GM06990 (cell line): ENCODE data around the gene TMEM150C.

ENCODE experiments used
- DNase-seq: peaks from one replicate; pipeline ENCODE4 v3.0.0-alpha.2; 2011; ENCODE audit not compliant: insufficient read length; ENCODE audit errors: extremely low read depth
- H3K27me3 ChIP-seq: replicated peaks from 2 replicates; pipeline ENCODE4 v1.6.0; 2011; ENCODE audit warnings: low read length; ENCODE audit not compliant: control insufficient read depth, insufficient read depth
- H3K36me3 ChIP-seq: 2 replicates; pipeline ENCODE4 v1.5.1; 2011; ENCODE audit warnings: low read length; ENCODE audit not compliant: control insufficient read depth, insufficient read depth
- H3K4me3 ChIP-seq: replicated peaks from 2 replicates; pipeline ENCODE4 v1.5.1; 2011; ENCODE audit warnings: low read depth, mild to moderate bottlenecking, control low read depth, low read length
- CTCF ChIP-seq: IDR thresholded peaks from 2 replicates; pipeline ENCODE4 v1.5.1; 2011; ENCODE audit warnings: low read length, control low read depth, mild to moderate bottlenecking, inconsistent platforms; ENCODE audit not compliant: insufficient read depth, poor library complexity, severe bottlenecking

The TMEM150C gene

GRCh38 chr4:82523179-82523578, 38.6 kb downstream of the TMEM150C start:
- TF ChIP-seq CTCF, result no peak
- no peaks in the 10 kb centered on the region; the same call in 1 of the 2 replicates for H3K27me3 ChIP-seq
- DNase-seq, result no peak
- no peaks in the 10 kb centered on the region for H3K36me3 ChIP-seq
- H3K4me3 ChIP-seq, result no peak overlapping the region

- no peak for TF ChIP-seq CTCF
Observed at GRCh38 chr4:82522472-82522871, 39.3 kb downstream of the TMEM150C start.

GRCh38 chr4:82521283-82521682, 40.5 kb downstream of the TMEM150C start:
- H3K36me3 ChIP-seq, result no peaks in the 10 kb centered on the region
- DNase-seq, result no peak
- H3K27me3 ChIP-seq, result no peaks in the 10 kb centered on the region; the same call in 1 of the 2 replicates
- no peak for TF ChIP-seq CTCF
- H3K4me3 ChIP-seq, result no peak overlapping the region

More at GRCh38 chr4:82522472-82522871, 39.3 kb downstream of the TMEM150C start:
- H3K27me3 ChIP-seq, result no peaks in the 10 kb centered on the region; the same call in 1 of the 2 replicates
- DNase-seq, result no peak
- H3K36me3 ChIP-seq, result no peaks in the 10 kb centered on the region
- H3K4me3 ChIP-seq, result no peak overlapping the region

GRCh38 chr4:82519776-82520175, 42.0 kb downstream of the TMEM150C start:
- no peak overlapping the region for H3K4me3 ChIP-seq
- no peak for DNase-seq
- H3K36me3 ChIP-seq, result no peaks in the 10 kb centered on the region
- no peak for TF ChIP-seq CTCF
- H3K27me3 ChIP-seq, result no peaks in the 10 kb centered on the region; the same call in none of the 2 replicates

- Histone ChIP-seq H3K27me3 (no peaks in the 10 kb centered on the region; the same call in none of the 2 replicates), H3K36me3 (no peaks in the 10 kb centered on the region), H3K4me3 (no peak overlapping the region)
- TF ChIP-seq CTCF, result no peak
- no peak for DNase-seq
Observed at GRCh38 chr4:82519072-82519471, 42.7 kb downstream of the TMEM150C start.

GRCh38 chr4:82517043-82517442, 44.7 kb downstream of the TMEM150C start:
- no peaks in the 10 kb centered on the region for H3K36me3 ChIP-seq
- no peak for TF ChIP-seq CTCF
- H3K4me3 ChIP-seq, result no peak overlapping the region
- H3K27me3 ChIP-seq, result no peaks in the 10 kb centered on the region; the same call in none of the 2 replicates
- DNase-seq, result no peak
